Activated CD8-positive, alpha-beta memory T cell treated with anti-CD3 and anti-CD28 coated beads for 36 hours (primary cell): Measurements from ENCODE around the gene DMRT1. TPM values are rescaled to one million over a fixed set of nuclear protein-coding genes. Genes with fewer than 3 reads are reported as not detected.
"Not testable (repeated sequence)": the region's sequence is repeated elsewhere in the genome, so short reads cannot be mapped to it uniquely, and the experiment has no call there.

Experiments used
- CTCF ChIA-PET: fragments of 350-600 bp; sonication (Branson Sonifier 250); formaldehyde crosslinking; loops from one replicate; lab custom pipeline; 2021; ENCODE audit warnings: antibody characterized with exemption; lab: Charles Lee
- POLR2A ChIA-PET: fragments of 350-600 bp; sonication (Branson Sonifier 250); formaldehyde crosslinking; loops from one replicate; lab custom pipeline; 2021; ENCODE audit warnings: antibody characterized with exemption; lab: Charles Lee
- total RNA-seq, 2 experiments: library from RNA; stranded (reverse); gene quantifications; one replicate each; pipeline ENCODE4 v1.2.3, GENCODE V29; 2021

The DMRT1 gene
- total RNA-seq, 2 experiments from 2014 or later: not detected

DNA sequence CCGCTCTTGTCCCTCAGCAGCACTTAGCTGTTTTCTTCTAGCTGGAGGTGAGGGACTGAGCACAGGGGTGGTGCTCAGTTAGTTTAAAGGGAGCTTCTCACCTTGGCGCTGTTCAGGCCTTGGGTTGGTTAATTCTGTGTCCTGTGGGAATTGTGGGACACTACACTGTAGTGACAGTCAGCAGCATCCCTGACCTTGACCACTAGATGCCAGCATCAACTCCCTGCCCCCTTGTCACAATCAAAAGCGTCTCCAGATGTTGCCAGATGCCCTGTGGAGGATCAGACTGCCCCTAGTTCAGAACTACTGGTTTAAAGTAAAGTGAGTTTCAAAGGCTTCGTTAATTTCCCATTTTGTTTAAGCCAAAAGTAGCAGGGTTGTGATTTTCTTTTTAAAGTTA is 69.5 kb downstream of the DMRT1 start:
- ChIA-PET CTCF (no interaction called here), POLR2A (no interaction called here)

DNA sequence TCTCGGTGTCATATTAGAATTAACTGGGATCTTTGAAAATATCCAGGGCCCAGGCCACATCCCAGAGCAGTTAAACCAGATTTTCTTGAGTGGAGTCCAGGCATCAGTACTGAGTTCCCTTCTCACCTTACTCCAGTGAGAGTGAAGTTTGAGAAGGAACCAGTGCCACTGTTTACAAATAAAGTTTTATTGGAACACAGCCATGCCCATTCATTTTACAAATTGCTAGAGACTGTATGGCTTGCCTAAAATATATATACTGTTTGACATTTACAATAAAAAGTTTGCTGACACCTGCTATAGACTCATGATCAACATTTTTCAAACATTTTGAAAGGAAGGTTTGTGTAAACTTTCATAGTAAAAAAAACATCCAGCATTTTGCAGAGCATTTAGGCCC is 71.3 kb downstream of the DMRT1 start:
- ChIA-PET POLR2A (no interaction called here), CTCF (no interaction called here)

DNA sequence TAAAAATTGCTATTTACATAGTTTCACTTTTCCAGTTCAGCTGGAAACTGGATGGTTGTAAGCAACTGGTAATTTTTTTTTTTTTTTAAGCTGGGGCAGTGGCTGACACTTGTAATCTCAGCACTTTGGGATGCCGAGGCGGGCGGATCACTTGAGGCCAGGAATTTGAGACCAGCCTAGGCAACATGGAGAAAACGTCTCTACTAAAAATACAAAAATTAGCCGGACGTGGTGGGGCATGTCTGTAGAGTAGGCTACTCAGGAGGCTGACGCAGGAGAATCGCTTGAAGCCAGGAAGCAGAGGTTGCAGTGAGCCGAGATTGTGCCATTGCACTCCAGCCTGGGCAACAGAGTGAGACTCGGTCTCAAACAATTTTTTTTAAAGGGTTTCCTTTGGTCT is 72.0 kb downstream of the DMRT1 start:
- POLR2A ChIA-PET, CTCF ChIA-PET: not testable (repeated sequence)

DNA sequence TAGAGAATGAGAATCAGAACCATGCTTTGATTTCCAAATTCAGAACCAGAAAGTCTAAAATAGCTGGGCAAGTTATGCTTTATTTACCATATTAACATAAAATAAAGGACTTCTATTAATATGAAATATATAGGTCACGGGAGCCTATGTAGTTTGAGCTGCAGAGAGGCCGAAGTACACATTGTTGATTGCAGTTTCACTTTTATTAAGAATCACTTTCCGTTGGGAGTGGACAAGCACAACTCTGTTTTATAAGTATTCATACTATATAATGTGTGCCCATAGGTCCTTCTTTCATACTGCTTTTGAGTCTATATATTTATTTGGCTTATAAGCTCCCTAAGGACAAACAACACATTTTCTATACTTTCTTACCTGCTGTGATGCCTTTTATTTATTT is 76.2 kb downstream of the DMRT1 start:
- POLR2A ChIA-PET: no interaction called here
- CTCF ChIA-PET: no interaction called here

DNA sequence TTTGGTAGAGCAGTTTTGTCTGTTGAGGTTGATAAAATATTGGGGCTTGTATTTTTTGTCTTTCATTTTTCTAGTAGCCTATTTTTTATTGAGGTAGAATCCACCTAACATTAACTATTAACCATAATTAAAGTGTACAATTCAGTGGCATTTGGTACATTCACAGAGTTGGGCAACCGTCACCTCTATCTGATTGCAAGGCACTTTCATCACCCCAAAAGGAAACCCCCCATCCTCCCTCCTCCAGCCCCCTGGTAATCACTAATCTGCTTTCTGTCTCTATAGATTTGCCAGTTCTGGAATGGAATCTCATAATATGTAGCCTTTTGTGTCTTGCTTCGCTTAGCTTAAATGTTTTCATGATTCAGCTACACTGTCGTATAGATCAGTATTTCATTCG is 79.4 kb downstream of the DMRT1 start:
- CTCF ChIA-PET: no interaction called here
- POLR2A ChIA-PET: no interaction called here

DNA sequence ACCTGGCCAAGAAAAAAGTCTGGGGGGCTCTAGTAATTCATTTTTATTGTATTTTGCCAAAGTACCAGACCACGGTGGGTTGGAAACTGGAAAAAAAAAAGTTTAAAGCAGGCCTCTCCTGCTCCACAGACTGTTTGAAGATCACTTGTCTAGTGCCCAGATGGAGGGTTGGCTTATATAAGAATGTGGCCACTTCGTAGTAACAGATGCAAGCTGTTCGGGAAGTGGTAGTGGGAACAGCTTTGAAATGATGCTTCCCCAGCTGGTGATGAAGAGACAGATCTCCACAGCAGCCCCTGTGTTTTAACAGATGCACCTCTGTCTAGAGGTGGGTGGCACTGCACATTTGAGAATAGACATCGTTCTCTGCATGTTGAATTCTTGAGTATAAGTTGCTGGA is 80.7 kb downstream of the DMRT1 start:
- CTCF ChIA-PET: no interaction called here
- POLR2A ChIA-PET: no interaction called here

DNA sequence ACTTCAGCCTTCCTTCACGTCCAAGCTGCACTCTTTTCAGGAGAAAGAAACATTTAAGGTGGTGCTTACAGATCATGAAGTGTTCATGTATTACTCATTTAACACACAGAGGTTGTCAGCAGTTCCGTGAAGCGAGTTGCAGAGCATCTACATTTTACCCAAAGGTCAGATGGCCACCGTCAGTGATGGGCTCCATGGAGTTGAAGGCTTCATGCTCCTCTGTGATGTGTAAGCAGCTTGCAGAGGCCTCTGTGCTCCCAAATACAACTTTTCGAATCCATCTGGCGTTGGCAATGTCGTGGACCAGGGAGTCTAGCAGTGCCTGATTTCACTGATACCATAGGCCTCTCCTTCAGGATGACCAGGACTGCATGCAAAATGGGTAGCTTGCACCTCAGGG is 81.2 kb downstream of the DMRT1 start:
- CTCF ChIA-PET: no interaction called here
- POLR2A ChIA-PET: no interaction called here

DNA sequence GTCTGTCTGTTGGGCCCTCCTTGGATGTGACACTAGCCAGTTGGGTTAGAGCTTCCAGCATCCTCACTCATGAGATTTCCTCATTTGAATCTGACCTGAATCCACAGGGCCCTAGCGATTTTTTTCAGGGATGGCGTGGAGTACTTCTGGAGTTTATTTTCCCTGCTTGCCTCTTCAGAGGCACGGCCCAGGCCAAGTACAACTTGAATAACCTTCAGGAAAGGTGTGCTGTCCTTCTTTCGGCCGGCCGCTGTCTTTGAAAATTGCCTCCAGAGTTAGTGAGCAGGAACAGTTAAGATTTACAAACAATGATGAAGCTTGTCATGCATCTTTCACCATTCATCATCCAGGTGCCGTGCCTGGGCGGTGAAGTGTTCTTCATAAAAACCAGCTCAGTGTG is 85.5 kb downstream of the DMRT1 start:
- CTCF ChIA-PET: interaction anchor here (1.0 kb wide), 1 partner anchor 12 kb away, joined by 3 read pairs; no protein-coding TSS in a partner anchor
- POLR2A ChIA-PET: no interaction called here

DNA sequence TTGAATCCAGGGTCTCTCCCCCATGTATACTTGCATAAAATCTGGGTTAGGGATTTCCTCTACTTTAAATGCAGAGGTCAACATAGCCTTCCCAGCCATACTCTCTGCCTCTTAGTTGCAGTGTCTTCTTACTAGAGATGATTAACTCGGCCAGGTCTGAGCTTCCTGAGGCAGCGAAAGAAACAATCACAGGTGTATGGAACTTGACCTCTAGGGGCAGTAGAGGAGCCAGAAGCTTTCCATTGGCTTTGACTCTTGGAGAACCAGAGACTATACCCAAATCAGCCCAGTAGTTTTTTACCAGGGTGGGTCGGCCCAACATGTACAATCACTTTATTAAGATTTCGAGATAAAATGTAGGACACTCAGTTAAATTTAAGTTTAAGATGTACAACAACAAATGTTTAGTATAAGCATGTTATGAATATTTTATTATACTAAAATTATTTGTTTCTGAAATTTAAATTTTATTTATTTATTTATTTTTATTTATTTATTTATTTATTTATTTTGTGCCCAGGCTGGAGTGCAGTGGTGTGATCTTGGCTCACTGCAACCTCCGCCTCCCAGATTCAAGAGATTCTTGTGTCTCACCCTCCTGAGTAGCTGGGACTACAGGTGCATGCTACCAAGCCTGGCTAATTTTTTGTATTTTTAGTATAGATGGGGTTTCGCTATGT is 87.0 kb downstream of the DMRT1 start:
- ChIA-PET CTCF (no interaction called here), POLR2A (no interaction called here)

DNA sequence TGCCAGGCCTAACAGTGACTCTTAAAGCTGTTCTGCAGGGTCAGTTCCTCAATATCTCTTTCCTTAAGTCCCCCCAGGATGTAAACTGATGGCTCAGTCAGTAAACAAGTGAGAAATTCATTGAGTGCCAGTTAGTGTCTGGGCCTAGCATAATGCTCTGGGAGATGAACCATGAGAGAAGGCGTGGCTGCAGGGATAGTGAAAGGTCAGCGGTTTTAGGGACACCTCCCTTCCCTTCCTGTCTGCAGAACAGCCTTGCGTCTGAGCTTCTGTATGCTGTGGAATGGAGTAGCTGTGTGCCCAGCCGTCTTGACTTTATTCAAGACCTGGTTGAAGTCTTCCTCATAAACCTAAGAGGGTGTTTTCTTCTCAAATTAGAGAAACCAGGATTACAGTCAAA is 88.2 kb downstream of the DMRT1 start:
- CTCF ChIA-PET: no interaction called here

DNA sequence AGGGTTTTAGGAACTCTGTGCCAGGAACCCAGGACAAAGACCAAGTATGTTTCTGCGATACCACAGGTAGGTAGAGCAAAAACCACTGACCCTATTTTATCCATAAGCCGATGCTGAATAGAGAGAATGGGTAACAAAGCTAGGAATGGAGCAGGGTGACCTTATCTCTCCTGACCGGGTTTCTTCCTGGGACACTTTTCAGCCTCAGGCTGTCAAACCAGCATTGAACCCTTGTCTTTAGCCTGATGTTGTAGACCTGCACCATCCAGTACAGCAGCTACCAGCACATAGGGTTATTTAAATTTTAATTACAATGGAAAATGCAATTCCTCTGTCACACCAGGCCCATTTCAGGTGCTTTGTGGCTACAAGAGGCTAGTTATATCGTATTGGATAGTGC is 91.9 kb downstream of the DMRT1 start:
- POLR2A ChIA-PET: no interaction called here
- CTCF ChIA-PET: interaction anchor here (0.7 kb wide), 1 partner anchor 447 kb away, joined by 3 read pairs; no protein-coding TSS in a partner anchor

More for the DNA sequence above, 88.2 kb downstream of the DMRT1 start:
- POLR2A ChIA-PET: no interaction called here

DNA sequence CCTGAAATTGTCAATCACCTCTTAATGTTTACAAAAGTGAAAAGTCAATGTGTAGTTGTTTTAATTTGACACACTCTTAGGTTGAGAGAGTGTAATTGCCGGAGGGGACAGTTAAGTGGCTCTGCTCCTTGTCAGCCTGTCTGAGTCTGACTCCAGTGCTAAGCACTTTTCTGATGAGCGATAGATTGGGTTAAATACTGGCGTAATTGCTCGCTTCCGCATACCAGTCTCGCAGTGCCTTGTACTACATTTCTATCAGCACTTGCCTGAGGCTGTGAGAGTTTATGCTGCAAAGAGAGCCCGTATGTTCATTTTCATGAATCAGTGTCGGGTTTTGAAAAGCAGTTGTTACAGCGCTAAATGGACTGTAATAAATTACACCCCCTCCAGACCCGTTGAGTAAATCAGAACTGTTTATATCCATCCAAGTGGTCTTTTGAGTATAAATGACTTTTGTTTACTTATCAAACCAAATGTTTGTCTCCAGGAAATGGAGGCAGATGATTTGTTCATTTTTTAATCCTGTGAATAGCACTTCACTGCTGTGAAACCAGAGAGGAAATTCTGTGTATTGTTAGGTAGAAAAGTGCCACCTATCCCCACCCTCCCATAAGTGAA is 94.0 kb downstream of the DMRT1 start:
- CTCF ChIA-PET: no interaction called here
- POLR2A ChIA-PET: no interaction called here

DNA sequence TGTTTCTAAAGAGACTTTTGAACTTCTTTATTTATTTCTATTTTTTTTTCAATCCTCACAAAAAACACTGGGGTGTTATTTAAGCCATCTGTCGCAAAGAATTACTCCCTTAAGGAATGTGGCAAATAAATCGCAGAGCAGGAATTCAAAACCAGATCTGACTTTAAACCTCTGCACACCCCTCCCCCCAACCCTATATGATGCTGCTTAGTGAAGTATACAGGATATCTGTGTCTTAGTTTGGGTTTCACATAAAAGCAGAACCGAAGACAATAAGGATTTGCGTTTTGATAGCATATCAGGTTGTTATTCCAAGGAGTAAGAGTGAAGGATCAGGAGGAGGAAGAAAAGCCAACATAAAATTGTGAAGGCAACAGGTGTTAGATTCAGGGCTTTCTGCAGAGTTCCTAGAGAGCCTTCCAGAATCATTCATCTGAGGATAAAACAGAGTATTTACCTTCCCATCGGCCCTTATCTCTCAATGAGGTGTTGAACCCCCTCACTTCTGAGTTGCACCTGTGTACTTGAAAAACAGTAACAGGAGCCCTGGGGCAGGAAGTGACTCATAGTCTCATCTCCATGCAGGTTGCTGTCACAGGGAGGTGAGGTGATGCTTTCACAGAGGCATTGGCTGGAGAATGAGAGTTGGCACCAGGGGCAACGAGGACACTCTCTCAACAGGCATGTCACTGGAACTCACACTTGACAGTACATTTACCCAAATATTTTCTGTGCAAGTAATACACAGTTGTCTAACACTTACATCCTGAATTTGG is 101.5 kb downstream of the DMRT1 start:
- ChIA-PET CTCF (no interaction called here), POLR2A (no interaction called here)

DNA sequence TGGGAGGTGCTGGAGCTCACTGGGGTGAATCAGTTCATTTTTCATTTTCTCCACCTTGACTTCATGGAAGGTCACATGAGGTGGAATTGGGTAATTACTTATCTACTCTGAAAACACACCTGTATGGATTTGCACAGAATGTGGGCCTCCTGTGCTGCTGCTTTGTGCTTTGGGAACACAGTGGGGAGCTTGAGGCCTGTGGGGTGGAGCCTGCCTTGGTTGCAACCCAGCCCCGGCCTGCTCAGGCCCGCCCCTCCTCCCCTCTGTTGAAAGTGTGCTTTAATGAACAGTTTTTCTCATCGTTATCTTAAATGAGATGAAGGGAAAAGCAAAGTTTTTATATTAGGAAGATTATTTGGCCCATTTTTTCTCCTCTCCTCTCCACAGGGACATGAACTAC is 106.5 kb downstream of the DMRT1 start:
- POLR2A ChIA-PET: no interaction called here
- CTCF ChIA-PET: no interaction called here

DNA sequence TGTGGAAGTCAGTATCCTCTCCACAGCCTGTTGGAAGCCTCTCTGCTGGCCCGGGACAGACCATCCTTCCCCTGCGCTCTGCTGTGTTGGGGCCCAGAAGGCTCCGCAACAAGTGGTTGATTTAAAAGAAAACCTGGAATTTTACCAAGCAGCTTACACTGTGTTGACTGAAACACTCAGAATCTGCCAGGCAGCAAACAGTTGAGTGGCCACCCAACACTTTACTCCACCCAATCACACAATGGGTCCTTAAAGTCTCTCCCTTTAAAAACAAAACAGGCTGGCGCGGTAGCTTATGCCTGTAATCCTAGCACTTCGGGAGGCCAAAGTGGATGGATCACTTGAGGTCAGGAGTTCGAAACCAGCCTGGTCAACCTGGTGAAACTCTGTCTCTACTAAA is 107.0 kb downstream of the DMRT1 start:
- ChIA-PET POLR2A (no interaction called here), CTCF (no interaction called here)

DNA sequence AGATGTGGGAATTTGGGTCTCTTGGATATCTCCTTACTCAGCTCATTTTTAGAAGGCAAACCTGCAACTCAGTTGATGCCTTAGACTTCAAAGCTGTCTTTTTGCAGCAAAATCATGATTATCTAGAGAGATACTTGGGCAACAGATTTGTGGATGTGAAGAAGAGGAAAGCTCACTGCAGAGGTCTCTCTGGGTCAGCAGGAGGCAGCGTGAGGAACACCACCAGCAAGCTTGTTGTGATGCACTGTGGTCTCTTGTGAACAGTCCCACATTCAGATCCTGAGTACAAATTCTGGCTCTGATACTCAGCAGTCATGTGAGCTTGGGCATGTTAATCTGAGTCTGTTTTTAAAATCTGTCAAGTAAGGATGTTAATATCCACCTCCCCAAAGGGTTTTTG is 108.6 kb downstream of the DMRT1 start:
- ChIA-PET POLR2A (no interaction called here), CTCF (no interaction called here)

DNA sequence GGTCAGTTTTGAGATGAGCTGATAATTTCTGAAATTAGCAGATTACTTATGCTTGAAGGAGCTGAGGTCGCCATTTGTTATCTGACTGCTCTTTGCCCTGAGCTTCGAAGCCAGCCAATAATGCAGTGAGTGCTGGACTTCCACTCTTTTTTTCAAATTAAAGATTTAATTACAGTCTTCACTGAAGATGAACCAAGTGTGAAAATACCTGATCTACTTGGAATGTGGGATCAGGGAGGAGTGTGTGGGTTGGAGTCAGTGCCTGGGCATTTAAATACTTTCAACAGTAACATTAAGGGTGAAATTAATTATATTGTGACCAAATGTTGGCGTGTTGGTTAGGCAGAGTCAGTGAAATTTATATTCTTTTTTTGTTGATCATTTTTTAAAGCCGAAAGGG is 111.0 kb downstream of the DMRT1 start:
- CTCF ChIA-PET: no interaction called here
- POLR2A ChIA-PET: no interaction called here

DNA sequence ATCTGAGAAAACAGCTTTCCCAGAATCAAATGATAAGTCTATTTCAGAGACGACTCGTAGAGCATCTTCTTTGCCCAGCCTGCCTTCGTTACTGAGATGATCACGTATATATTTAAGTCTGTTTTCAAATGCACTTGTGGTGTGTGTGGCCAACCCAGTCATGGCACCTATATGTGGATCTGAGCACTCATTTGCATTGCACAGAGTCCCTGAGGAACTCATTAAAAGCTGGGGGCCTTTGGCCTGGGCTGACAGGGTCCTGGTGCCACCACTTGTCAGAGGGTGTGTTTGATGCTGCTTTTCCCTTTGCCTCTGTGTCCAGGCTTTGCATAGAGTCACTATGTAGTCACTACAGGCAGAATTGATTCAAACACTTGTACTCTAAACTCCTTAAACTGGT is 117.6 kb downstream of the DMRT1 start:
- CTCF ChIA-PET: no interaction called here
- POLR2A ChIA-PET: no interaction called here

DNA sequence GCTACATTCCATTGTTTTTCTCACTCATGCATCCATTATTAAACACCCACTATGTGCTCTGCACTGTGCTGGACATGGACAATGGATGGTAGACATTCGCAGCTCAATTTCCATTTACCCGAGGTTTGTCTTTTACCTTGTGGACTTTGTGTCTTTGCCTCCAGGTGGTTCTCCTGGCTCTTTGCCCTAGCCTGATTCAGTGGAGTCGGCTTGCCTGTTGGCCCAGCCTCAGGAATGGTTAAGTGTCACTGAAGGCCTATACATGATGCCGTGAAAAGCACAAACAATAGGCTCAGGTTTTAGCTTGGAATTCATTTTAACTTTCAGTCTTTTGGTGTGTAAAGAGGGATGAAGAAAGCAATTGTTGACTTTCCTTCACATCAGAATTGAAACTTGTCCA is 118.4 kb downstream of the DMRT1 start:
- CTCF ChIA-PET: no interaction called here

DNA sequence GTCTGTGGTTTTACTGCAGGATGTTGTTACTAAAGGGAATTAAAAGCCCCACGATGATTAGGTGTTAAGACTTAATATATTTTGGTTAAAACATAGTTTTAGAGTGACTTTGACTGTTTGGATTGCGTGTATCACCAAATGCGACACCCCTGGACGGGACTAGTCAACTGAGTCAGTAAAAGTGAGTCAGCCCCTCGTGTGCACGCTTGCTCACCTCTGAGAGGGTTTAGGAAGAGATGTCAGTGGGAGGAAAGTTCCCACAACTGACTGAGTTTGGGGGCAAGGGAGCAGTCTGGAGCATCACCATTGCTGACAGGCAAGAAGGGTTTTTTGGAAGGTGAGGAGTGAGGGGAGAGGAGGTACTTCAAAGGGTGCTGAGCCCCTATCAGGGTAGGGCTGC is 120.5 kb downstream of the DMRT1 start:
- CTCF ChIA-PET: no interaction called here
- POLR2A ChIA-PET: no interaction called here

More for the DNA sequence above, 118.4 kb downstream of the DMRT1 start:
- POLR2A ChIA-PET: no interaction called here

DNA sequence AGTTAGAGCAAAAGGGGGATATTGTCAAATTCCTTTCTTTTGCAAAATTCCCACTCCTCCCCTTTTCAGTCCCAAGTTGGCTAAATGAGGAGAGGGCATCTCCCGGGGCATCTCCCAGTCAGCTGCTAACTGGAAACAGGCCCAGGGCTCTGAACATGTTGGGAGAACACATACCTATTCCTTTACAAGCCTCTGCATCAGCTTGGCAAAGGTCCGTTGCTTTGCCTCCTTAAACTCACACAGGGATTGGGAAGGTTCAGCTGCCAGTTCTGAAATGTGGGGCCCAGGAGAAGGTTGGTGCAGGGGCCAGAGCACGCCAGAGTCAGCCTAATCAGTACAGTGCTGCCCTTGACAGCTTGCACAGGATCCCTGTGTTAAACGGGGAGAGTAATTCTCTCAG is 124.0 kb downstream of the DMRT1 start:
- ChIA-PET CTCF (no interaction called here), POLR2A (no interaction called here)
